Endothelial cell of umbilical vein (primary cell): ENCODE results near the gene ZNF776. TPM values are rescaled to one million over a fixed set of nuclear protein-coding genes. Genes with fewer than 3 reads are reported as not detected.

Source experiments
- BruUV-seq: library from RNA; stranded (reverse); fragments of 400-500 nt; replicated peaks from 2 replicates; lab custom pipeline; 2021; lab: Mats Ljungman, UMichigan
- CTCF ChIA-PET: fragments of 300-600, 350-600 bp; sonication (Branson Sonifier 250); formaldehyde crosslinking; loops from one replicate; lab custom pipeline; 2021; ENCODE audit warnings: antibody characterized with exemption, inconsistent platforms; lab: Charles Lee
- POLR2A ChIA-PET: fragments of 300-600, 350-600 bp; sonication (Branson Sonifier 250); formaldehyde crosslinking; loops from one replicate; lab custom pipeline; 2021; ENCODE audit warnings: antibody characterized with exemption, inconsistent platforms; lab: Charles Lee
- DNase-seq: peaks from one replicate; pipeline ENCODE4 v3.0.0-alpha.2; 2011; ENCODE audit warnings: low read depth, low spot score
- FAIRE-seq: peaks from 2 replicates; lab custom pipeline; 2011; peaks lifted over from hg19 to GRCh38; lab: Jason Lieb, UNC
- H2AFZ ChIP-seq: 2 replicates; pipeline ENCODE4 v1.6.0; 2012; ENCODE audit warnings: low read depth, low read length, control low read depth, inconsistent platforms
- H3K27ac ChIP-seq: 2 replicates; pipeline ENCODE4 v1.5.1; 2011; ENCODE audit warnings: low read depth, mild to moderate bottlenecking, control low read depth, low read length, moderate library complexity; ENCODE audit not compliant: insufficient read depth
- H3K27me3 ChIP-seq, 2 experiments: 2 replicates each; pipeline versions ENCODE4 v1.6.0 to v1.6.1; 2011; ENCODE audit warnings: low read length in 2 of 2, mixed read lengths in 1 of 2; ENCODE audit not compliant: control insufficient read depth in 2 of 2, insufficient read depth in 2 of 2
- H3K36me3 ChIP-seq, 2 experiments: 2 replicates in 1 of 2; 3 replicates in 1 of 2; pipeline ENCODE4 v1.5.1; 2011; ENCODE audit warnings: low read length in 2 of 2, mild to moderate bottlenecking in 1 of 2, moderate library complexity in 1 of 2; ENCODE audit not compliant: control insufficient read depth in 2 of 2, insufficient read depth in 2 of 2; ENCODE audit errors: extremely low read depth in 1 of 2
- H3K4me1 ChIP-seq: 3 replicates; pipeline ENCODE4 v1.5.1; 2011; ENCODE audit warnings: mild to moderate bottlenecking, low read length; ENCODE audit not compliant: control insufficient read depth, insufficient read depth; ENCODE audit errors: extremely low read depth
- H3K4me2 ChIP-seq: 2 replicates; pipeline ENCODE4 v1.6.1; 2011; ENCODE audit warnings: low read length, control low read depth, mixed read lengths; ENCODE audit not compliant: insufficient read depth
- H3K4me3 ChIP-seq, 3 experiments: fragments of 200-600 bp in 1 of 3; sonication (generic), shearing (Covaris generic) in 1 of 3; replicated peaks in 1 of 3; 2 replicates each; pipeline ENCODE4 v1.5.1; 2011 to 2016; ENCODE audit warnings: control low read depth in 3 of 3, low read length in 3 of 3, mild to moderate bottlenecking in 2 of 3, inconsistent platforms in 1 of 3, low read depth in 1 of 3, moderate library complexity in 1 of 3; ENCODE audit not compliant: insufficient read depth in 1 of 3
- H3K79me2 ChIP-seq: 2 replicates; pipeline ENCODE4 v1.6.0; 2012; ENCODE audit warnings: low read length, inconsistent platforms; ENCODE audit not compliant: control insufficient read depth, insufficient read depth
- H3K9ac ChIP-seq: replicated peaks from 2 replicates; pipeline ENCODE3; 2011; ENCODE audit warnings: low read length, control low read depth; ENCODE audit not compliant: insufficient read depth; ENCODE audit errors: extremely low read depth
- H3K9me1 ChIP-seq: replicated peaks from 3 replicates; pipeline ENCODE4 v1.6.0; 2011; ENCODE audit warnings: mild to moderate bottlenecking, low read length; ENCODE audit not compliant: control insufficient read depth, insufficient read depth; ENCODE audit errors: extremely low read depth
- H3K9me3 ChIP-seq: replicated peaks from 2 replicates; pipeline ENCODE4 v1.5.1; 2012; ENCODE audit warnings: low read length, inconsistent platforms; ENCODE audit not compliant: control insufficient read depth, insufficient read depth
- H4K20me1 ChIP-seq: replicated peaks from 2 replicates; pipeline ENCODE3; 2011; ENCODE audit warnings: mild to moderate bottlenecking, low read length; ENCODE audit not compliant: control insufficient read depth, insufficient read depth; ENCODE audit errors: extremely low read depth
- GATA2 ChIP-seq: IDR thresholded peaks from 2 replicates; pipeline ENCODE4 v1.7.0; 2011; ENCODE audit warnings: low read depth, mild to moderate bottlenecking, moderate library complexity, mixed read lengths, low read length; ENCODE audit not compliant: insufficient read length, insufficient read depth
- MYC ChIP-seq: IDR thresholded peaks from one replicate; pipeline ENCODE4 v1.6.1; 2011; ENCODE audit warnings: mild to moderate bottlenecking, low read depth, low read length
- POLR2A ChIP-seq: IDR thresholded peaks from 2 replicates; pipeline ENCODE4 v1.6.1; 2012; ENCODE audit warnings: low read depth, mild to moderate bottlenecking, control low read depth, low read length
- dilution Hi-C: fragments of 300-500 bp; cut with MboI; formaldehyde crosslinking; loops from one replicate; pipeline ENCODE4 v1.15.0; 2019; ENCODE audit warnings: low sequenced_read_pairs; ENCODE audit not compliant: extremely low pct_ligation_motif_present
- intact Hi-C: fragments of 100-400 bp; cut with micrococcal nuclease; formaldehyde crosslinking; loops from one replicate; pipeline ENCODE4 v1.10.0; 2022
- polyA plus RNA-seq, 4 experiments: library from polyadenylated mRNA; depleted of rRNA in 3 of 4; stranded (reverse) in 3 of 4; unstranded in 1 of 4; fragments of >200 nt; gene quantifications; 2 replicates each; pipeline versions ENCODE4 v1.2.1 to v1.2.3, GENCODE V29; 2011 to 2012; ENCODE audit warnings: missing spikeins in 1 of 4
- total RNA-seq: library from RNA; stranded (reverse); gene quantifications from 2 replicates; pipeline ENCODE4 v1.2.3, GENCODE V29; 2021
- TF ChIP-seq, protein P1 (sequence below), 2 donors: IDR thresholded peaks; 1 replicate in 1 of 2; 2 replicates in 1 of 2; pipeline ENCODE4 v1.5.1; 2011; ENCODE audit warnings: low read length in 2 of 2, mild to moderate bottlenecking in 2 of 2, moderate library complexity in 2 of 2, control low read depth in 1 of 2, inconsistent platforms in 1 of 2, low read depth in 1 of 2; ENCODE audit not compliant: insufficient read depth in 1 of 2; ENCODE audit errors: extremely low read depth in 1 of 2

Gene ZNF776
- total and polyA plus RNA-seq, 2 donors (not counting 3 experiments of a cell fraction or from before 2014, with no cell fraction given), result 5.7 to 12.1 TPM

- ChIA-PET POLR2A (no interaction called here), CTCF (no interaction called here)
- H3K9me3 ChIP-seq, result no peaks in the 10 kb centered on the region
- H3K27ac ChIP-seq, result no peak overlapping the region
- H3K79me2 ChIP-seq, result no peaks in the 10 kb centered on the region
- intact Hi-C loops, result no loop called here
- H3K4me1 ChIP-seq, result peaks cover 26% of the 10 kb centered on the region
- dilution Hi-C loops, result no loop called here
- no TSS peak for BruUV-seq
- peaks cover 6 to 10% of the 10 kb centered on the region in 2 experiments for H3K36me3 ChIP-seq
- H3K4me2 ChIP-seq, result no peak overlapping the region
- DNase-seq (no peak), FAIRE-seq (no peak)
- no peak overlapping the region for H2AFZ ChIP-seq
- no peak overlapping the region for H3K4me3 ChIP-seq
- TF ChIP-seq POLR2A, result no peak
- no peak for TF ChIP-seq GATA2
- TF ChIP-seq MYC, result no peak
- TF ChIP-seq, protein P1, sequence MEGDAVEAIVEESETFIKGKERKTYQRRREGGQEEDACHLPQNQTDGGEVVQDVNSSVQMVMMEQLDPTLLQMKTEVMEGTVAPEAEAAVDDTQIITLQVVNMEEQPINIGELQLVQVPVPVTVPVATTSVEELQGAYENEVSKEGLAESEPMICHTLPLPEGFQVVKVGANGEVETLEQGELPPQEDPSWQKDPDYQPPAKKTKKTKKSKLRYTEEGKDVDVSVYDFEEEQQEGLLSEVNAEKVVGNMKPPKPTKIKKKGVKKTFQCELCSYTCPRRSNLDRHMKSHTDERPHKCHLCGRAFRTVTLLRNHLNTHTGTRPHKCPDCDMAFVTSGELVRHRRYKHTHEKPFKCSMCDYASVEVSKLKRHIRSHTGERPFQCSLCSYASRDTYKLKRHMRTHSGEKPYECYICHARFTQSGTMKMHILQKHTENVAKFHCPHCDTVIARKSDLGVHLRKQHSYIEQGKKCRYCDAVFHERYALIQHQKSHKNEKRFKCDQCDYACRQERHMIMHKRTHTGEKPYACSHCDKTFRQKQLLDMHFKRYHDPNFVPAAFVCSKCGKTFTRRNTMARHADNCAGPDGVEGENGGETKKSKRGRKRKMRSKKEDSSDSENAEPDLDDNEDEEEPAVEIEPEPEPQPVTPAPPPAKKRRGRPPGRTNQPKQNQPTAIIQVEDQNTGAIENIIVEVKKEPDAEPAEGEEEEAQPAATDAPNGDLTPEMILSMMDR (IDR thresholded peaks at IDR 0.05; ENCODE audit: extremely low read depth in 1 of 2, insufficient read depth in 1 of 2, low read depth in 1 of 2, low read length in 2 of 2), result no peak
- H3K9me1 ChIP-seq, result no peaks in the 10 kb centered on the region
- no peak overlapping the region for H3K9ac ChIP-seq
- no peaks in the 10 kb centered on the region for H4K20me1 ChIP-seq
- no peaks in the 10 kb centered on the region for H3K27me3 ChIP-seq
Measured at GRCh38 chr19:57807541-57807940, 60.9 kb downstream of the ZNF776 start.

Other genes starting within 250 kb of the ZNF776 start
- 4.3 and 5.5 TPM in 2 replicates for gene ZNF773, start 246.9 kb upstream of the ZNF776 start, total RNA-seq
- gene ZNF773, start 246.9 kb upstream of the ZNF776 start, polyA plus RNA-seq, result 4.0 and 5.1 TPM in 2 replicates
- 3.1 and 3.5 TPM in 2 replicates for gene ZNF549, start 219.5 kb upstream of the ZNF776 start, total RNA-seq
- gene ZNF549, start 219.5 kb upstream of the ZNF776 start, polyA plus RNA-seq, result 1.1 and 1.4 TPM in 2 replicates
- 4.8 and 8.4 TPM in 2 replicates for gene ZNF550, start 187.0 kb upstream of the ZNF776 start, total RNA-seq
- 2.0 and 2.5 TPM in 2 replicates for gene ZNF550, start 187.0 kb upstream of the ZNF776 start, polyA plus RNA-seq
- gene ZNF416, start 167.9 kb upstream of the ZNF776 start, total RNA-seq, result 3.8 and 4.2 TPM in 2 replicates
- 1.4 and 1.5 TPM in 2 replicates for gene ZNF416, start 167.9 kb upstream of the ZNF776 start, polyA plus RNA-seq
- gene ZIK1, start 162.7 kb upstream of the ZNF776 start, total RNA-seq, result 1.3 and 2.4 TPM in 2 replicates
- gene ZIK1, start 162.7 kb upstream of the ZNF776 start, polyA plus RNA-seq, result 0.79 and 0.99 TPM in 2 replicates
- gene ZNF530, start 146.9 kb upstream of the ZNF776 start, total RNA-seq, result 4.0 TPM in 2 replicates
- 1.5 and 1.7 TPM in 2 replicates for gene ZNF530, start 146.9 kb upstream of the ZNF776 start, polyA plus RNA-seq
- gene ZNF134, start 132.6 kb upstream of the ZNF776 start, total RNA-seq, result 11.1 and 12.3 TPM in 2 replicates
- gene ZNF134, start 132.6 kb upstream of the ZNF776 start, polyA plus RNA-seq, result 3.5 and 6.4 TPM in 2 replicates
- gene ZNF211, start 113.6 kb upstream of the ZNF776 start, total RNA-seq, result 8.6 and 9.4 TPM in 2 replicates
- 4.7 and 6.3 TPM in 2 replicates for gene ZNF211, start 113.6 kb upstream of the ZNF776 start, polyA plus RNA-seq
- not detected in 2 replicates for gene ZSCAN4, start 77.9 kb upstream of the ZNF776 start, total RNA-seq
- gene ZSCAN4, start 77.9 kb upstream of the ZNF776 start, polyA plus RNA-seq, result not detected in 2 replicates
- 5.6 and 6.1 TPM in 2 replicates for gene ZNF551, start 64.8 kb upstream of the ZNF776 start, total RNA-seq
- 2.6 and 2.7 TPM in 2 replicates for gene ZNF551, start 64.8 kb upstream of the ZNF776 start, polyA plus RNA-seq
- 0.81 and 2.0 TPM in 2 replicates for gene ZNF154, start 37.6 kb upstream of the ZNF776 start, total RNA-seq
- 1.1 and 1.3 TPM in 2 replicates for gene ZNF154, start 37.6 kb upstream of the ZNF776 start, polyA plus RNA-seq
- 2.3 and 2.7 TPM in 2 replicates for gene ZNF671, start 19.2 kb upstream of the ZNF776 start, total RNA-seq
- gene ZNF671, start 19.2 kb upstream of the ZNF776 start, polyA plus RNA-seq, result 2.6 and 4.1 TPM in 2 replicates
- gene ZNF586, start 22.9 kb downstream of the ZNF776 start, total RNA-seq, result 12.6 and 14.7 TPM in 2 replicates
- gene ZNF586, start 22.9 kb downstream of the ZNF776 start, polyA plus RNA-seq, result 4.8 and 6.0 TPM in 2 replicates
- gene ZNF552, start 68.1 kb downstream of the ZNF776 start, total RNA-seq, result 6.1 and 6.5 TPM in 2 replicates
- 3.0 and 3.3 TPM in 2 replicates for gene ZNF552, start 68.1 kb downstream of the ZNF776 start, polyA plus RNA-seq
- gene ZNF587B, start 83.5 kb downstream of the ZNF776 start, total RNA-seq, result 15.6 and 16.3 TPM in 2 replicates
- 2.8 and 3.2 TPM in 2 replicates for gene ZNF587B, start 83.5 kb downstream of the ZNF776 start, polyA plus RNA-seq
- gene ZNF587, start 103.0 kb downstream of the ZNF776 start, total RNA-seq, result 43.1 and 44.0 TPM in 2 replicates
- gene ZNF587, start 103.0 kb downstream of the ZNF776 start, polyA plus RNA-seq, result 11.2 and 13.1 TPM in 2 replicates
- 3.8 and 7.9 TPM in 2 replicates for gene ZNF814, start 142.2 kb downstream of the ZNF776 start, total RNA-seq
- gene ZNF814, start 142.2 kb downstream of the ZNF776 start, polyA plus RNA-seq, result 3.3 and 5.7 TPM in 2 replicates
- gene ZNF417, start 169.8 kb downstream of the ZNF776 start, total RNA-seq, result 10.6 and 17.8 TPM in 2 replicates
- 2.1 and 3.1 TPM in 2 replicates for gene ZNF417, start 169.8 kb downstream of the ZNF776 start, polyA plus RNA-seq
- 3.5 and 5.4 TPM in 2 replicates for gene ZNF418, start 188.6 kb downstream of the ZNF776 start, total RNA-seq
- 0.97 and 1.7 TPM in 2 replicates for gene ZNF418, start 188.6 kb downstream of the ZNF776 start, polyA plus RNA-seq
- gene ZNF256, start 200.9 kb downstream of the ZNF776 start, total RNA-seq, result 3.7 and 4.0 TPM in 2 replicates
- gene ZNF256, start 200.9 kb downstream of the ZNF776 start, polyA plus RNA-seq, result 1.5 and 1.9 TPM in 2 replicates
- gene C19orf18, start 227.7 kb downstream of the ZNF776 start, total RNA-seq, result 0.37 and 0.64 TPM in 2 replicates
- gene C19orf18, start 227.7 kb downstream of the ZNF776 start, polyA plus RNA-seq, result 0.08 TPM in 1 of 2 replicates, not detected in the other